HG03064 (cell line): Measurements from ENCODE around the gene SLITRK4.

Experiments used
- ATAC-seq: cut with Tn5 transposase; IDR thresholded peaks from one replicate; pipeline ENCODE4 v1.9.1; 2021; ENCODE audit warnings: low read depth; ENCODE audit not compliant: unreplicated experiment

Gene SLITRK4, protein sequence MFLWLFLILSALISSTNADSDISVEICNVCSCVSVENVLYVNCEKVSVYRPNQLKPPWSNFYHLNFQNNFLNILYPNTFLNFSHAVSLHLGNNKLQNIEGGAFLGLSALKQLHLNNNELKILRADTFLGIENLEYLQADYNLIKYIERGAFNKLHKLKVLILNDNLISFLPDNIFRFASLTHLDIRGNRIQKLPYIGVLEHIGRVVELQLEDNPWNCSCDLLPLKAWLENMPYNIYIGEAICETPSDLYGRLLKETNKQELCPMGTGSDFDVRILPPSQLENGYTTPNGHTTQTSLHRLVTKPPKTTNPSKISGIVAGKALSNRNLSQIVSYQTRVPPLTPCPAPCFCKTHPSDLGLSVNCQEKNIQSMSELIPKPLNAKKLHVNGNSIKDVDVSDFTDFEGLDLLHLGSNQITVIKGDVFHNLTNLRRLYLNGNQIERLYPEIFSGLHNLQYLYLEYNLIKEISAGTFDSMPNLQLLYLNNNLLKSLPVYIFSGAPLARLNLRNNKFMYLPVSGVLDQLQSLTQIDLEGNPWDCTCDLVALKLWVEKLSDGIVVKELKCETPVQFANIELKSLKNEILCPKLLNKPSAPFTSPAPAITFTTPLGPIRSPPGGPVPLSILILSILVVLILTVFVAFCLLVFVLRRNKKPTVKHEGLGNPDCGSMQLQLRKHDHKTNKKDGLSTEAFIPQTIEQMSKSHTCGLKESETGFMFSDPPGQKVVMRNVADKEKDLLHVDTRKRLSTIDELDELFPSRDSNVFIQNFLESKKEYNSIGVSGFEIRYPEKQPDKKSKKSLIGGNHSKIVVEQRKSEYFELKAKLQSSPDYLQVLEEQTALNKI

GRCh38 chrX:143635915-143636314 lies at the start of gene SLITRK4:
Gene SLITRK4, minus strand, starts transcription at chrX:143636101. Its CDS starts 4,993 bp downstream, at chrX:143631108.
- ATAC-seq, result no peak

- no peak for ATAC-seq
Measured at GRCh38 chrX:143683486-143683885, 47.6 kb upstream of the SLITRK4 start.

- ATAC-seq, result no peak
Measured at GRCh38 chrX:143674926-143675325, 39.0 kb upstream of the SLITRK4 start.

DNA sequence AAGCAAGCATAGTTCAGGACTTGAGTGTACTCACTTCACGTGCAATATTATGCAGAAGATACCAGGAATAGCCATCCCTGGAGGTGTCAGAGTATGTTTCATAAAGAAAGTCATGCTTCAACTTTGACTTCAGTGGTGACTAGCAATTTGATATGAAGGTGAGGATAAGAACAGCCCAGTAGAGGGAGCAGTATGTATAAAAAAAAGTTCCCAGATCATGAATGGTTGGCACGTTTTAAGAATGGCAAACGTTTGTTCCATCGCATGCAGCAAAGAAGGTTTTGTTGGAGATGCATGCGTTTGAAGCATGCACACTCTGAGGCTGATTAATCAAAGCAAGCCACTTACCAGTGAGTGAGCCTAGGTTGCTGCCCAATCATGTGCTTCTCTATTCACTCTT lies 33.5 kb upstream of the SLITRK4 start:
- no peak for ATAC-seq

DNA sequence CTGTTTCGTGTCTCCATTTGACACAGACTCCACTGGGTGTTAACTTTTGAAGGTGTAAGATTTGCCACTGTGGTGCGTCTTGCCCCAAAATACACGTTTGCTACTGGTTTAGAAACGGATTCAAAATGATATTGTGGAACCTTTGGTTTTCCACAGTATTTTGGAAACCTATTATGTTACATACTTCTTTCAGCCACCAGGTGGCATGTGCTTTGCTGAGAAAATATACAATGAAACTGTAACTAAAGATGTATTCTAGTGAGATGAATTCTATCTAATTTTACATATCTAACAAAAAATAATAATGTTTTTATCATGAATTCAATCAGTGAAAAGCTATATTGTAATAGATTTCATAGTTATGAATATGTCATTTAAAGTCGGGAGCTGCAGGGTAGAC lies 28.4 kb upstream of the SLITRK4 start:
- ATAC-seq, result no peak

DNA sequence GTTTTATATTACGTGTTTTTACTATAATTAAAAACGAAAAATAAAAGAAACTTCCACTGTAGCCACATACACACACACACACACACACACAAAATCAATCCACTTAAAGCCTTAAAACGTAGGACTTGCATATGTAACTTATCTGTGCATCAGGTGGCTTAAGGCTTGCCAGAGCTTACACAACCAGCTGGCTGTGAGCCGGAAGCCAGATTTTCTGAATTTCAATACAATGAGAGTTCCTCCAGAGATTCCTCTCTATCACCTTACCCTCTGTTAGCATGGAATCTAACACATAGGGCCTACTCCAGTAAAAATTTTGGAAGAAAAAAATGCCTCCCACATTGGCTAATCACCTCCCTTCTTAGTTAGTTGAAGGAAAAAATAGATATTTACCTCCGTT lies 27.9 kb upstream of the SLITRK4 start:
- ATAC-seq, result no peak

DNA sequence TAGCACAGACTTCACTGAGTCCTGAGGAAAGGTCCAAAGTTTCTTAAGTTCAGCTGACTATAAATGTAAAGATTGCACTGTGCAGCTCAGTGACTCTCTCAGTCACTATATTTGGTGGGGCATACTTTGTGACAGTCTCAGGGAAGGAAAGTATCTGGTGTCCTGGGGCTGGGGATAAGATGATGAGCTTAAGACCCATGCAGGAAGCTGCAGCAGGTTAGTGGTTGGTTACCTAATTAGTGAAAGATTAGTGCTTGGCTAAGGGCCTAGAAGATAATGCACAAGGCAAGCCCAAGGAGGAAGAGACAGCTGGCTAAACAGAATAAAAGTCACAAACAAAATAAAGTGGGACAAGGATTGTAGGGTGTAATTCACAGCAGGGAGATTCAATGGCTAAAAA lies 25.4 kb upstream of the SLITRK4 start:
- ATAC-seq, result no peak

DNA sequence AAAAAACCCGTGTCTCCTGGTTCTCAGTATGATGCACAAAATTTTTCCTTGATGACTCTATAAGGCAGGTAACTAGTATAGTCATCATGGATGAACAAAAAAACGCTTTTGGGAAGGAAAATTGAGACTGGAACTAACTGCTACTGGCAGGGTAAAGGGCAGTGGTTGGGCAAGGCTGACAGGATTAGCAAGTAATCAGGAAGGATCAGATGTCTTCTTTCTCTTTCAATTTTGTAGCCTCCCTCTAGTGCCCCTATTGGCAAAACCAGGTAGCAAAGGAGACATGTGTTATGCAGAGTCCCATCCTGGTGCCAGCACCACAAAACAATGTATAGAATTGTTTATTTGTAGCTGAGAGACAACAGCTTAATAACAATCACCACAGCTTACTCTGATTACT lies 12.8 kb upstream of the SLITRK4 start:
- no peak for ATAC-seq

GRCh38 chrX:143642426-143642825 lies 6.5 kb upstream of the SLITRK4 start:
- ATAC-seq, result no peak

- no peak for ATAC-seq
Measured at GRCh38 chrX:143636831-143637230, 930 bp upstream of the SLITRK4 start.

DNA sequence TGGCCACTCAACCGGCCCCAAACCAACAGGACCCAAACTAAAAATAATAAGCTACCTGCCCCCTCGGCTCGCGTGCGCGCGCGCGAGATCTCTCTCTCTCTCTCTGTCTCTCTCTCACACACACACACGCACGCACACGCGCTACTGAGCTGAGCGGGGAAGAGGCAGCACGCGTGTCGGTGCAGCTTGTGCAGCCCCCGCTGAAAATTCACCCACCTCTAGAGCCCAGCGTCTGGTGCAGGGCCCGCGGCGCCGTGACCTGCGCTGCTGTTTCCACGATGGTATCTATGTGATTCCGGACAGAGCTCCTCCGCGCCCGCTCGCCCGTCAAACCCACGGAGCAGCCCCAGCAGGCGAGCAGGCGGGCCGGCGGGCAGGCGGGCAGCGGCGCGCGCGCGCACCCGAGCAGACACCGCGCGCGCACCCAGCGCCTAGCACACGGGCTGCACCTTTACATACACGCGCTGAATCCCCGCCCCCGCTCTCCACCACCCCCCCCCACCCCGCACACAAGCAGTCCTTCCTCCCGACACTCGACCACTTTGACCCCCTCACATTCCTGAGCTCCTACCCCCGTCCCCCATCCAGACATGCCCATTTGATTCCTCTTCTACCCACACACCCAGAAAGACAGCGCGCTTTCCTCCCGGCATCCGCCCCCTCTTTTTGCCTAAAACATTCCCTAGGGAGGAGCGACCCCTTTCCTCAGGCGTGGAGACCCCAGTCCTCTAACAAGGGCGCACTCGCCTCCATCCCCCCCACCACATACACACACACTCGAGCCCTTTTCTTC lies 1.0 kb downstream of the SLITRK4 start:
- ATAC-seq, result no peak

DNA sequence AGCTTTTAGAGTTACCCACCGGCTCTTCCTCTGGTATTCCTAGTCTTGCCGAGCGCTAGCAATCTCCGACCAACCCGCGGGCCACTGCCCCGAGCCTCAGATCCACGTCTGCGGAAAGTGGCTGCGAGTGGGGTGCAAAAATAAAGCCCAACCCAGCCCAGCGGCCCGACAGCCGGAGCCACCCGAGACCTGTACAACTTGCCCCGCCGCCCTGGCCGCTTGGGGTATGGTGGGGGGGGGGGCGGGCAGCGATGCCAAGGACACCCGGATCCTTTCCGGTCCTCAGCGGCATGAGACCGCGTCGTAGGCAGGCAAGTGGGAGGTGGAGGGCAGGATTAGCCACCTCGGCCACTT lies 1.6 kb downstream of the SLITRK4 start:
- no peak for ATAC-seq

GRCh38 chrX:143633461-143634308 lies 2.2 kb downstream of the SLITRK4 start:
- ATAC-seq, result no peak

DNA sequence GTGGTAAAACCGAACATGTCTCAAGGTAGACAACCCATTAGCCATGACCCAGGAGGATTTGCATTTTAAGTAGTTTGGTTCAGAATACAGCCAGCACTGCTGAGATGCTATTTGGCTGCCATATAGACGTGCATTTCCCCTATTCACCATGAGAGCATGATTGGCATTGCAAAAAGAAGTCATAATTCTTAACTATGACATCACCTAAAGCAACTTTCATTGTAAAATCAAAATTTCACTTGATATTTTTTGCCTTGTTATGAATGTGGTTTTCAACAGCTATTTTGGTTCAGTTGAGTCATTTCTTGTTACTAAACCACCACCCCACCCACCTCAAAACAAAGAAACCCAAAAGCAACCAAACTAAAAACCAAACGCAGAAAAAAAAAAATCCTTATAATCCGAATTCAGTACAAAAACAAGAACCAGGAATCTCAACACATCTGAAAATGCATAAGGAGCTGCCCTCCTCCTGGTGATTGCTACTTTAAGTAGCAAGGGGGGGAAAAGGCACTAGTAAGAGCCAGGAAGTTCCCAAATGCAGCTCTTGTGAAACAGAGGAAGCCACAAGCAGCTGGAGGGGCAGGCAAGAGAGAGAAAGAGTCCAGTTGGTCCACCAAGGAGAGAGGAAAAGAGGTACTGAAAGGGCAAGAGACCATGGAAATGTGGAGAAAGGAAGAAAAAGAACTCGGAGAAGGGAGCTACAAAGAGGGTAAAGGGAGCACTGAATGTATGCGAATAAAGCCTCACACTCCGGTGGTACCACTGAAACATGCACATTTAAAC lies 3.1 kb downstream of the SLITRK4 start:
- ATAC-seq, result no peak

GRCh38 chrX:143623657-143624056 lies 12.2 kb downstream of the SLITRK4 start:
- no peak for ATAC-seq

- ATAC-seq, result no peak
Measured at GRCh38 chrX:143621276-143621675, 14.6 kb downstream of the SLITRK4 start.

DNA sequence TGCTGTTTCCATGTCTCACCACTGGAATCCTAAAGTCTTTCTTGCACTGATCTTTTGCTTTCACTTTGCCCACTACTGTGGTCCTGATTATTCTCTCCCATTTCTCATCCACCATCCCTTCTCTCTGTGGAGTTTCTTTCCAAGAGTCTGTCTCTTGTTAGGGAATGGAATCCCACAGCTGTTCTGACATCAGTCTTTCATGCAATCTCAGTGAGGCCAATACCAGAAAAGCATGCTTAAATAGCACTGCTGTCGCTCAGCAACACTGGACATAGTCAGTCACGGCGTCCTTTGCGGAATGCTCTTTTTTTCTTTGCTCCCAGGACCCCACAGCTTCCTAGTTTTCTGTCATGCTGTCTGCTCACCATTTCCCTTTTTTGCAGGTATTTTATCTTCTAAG lies 20.1 kb downstream of the SLITRK4 start:
- ATAC-seq, result no peak

DNA sequence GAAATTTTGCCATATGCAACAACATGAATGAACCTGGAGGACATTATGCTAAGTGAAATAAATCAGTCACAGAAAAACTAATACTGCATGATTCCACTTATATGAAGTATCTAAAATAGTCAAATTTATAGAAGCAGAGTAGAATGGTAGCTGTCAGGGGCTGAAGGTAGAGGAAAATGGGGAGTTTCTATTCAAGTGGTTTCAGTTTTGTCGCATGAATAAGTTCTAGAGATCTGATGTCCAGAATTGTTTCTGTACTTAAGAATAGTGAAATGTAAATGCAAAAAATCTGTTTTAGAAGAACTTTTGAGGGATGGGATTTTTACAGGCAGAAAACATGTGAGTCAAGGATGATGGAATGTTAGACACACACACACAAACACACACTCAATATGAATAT lies 34.1 kb downstream of the SLITRK4 start:
- ATAC-seq, result no peak

- ATAC-seq, result no peak
Measured at GRCh38 chrX:143581240-143581639, 54.7 kb downstream of the SLITRK4 start.
